ENCODE data around the gene ZNF624. TPM values are rescaled to one million over a fixed set of nuclear protein-coding genes. Genes with fewer than 3 reads are reported as not detected.

The ZNF624 gene
- total RNA-seq, 1 experiment from 2014 or later = 1.3 TPM

DNA sequence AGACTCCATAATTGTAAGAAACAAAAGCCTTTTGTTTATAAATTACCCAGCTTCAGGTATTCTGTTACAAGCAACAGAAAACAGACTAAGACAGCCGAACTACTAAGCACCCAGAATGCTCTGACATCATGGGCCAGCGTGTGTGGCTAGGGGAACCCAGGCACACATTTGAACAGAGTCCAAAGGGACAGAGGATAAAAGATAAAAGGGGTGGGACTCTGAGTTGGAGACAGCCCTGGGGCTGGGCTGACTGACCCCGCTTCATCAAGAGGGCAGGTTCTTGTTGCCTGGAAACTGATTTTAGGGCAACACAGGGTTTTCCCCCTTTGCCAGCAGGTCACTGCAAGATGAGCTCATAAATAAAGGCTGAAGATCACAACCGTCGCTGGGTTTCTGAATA lies 54.1 kb downstream of the ZNF624 start:
- Histone ChIP-seq H3K4me2 (ENCODE audit: insufficient read depth, insufficient read length, low read length) (no peak overlapping the region), H3K9ac (ENCODE audit: extremely low read depth, insufficient read length, low read length) (no peak overlapping the region), H3K14ac (ENCODE audit: insufficient read depth, low read length) (no peak overlapping the region), H4K5ac (ENCODE audit: insufficient read length, low read depth, low read length) (no peak overlapping the region), H3K9me3 (ENCODE audit: control insufficient read depth, low read depth, low read length) (no peaks in the 10 kb centered on the region), H4K91ac (ENCODE audit: insufficient read length, low read depth, low read length) (no peak overlapping the region), H3K27ac (ENCODE audit: insufficient read length, low read depth, low read length) (no peak overlapping the region), H2BK12ac (ENCODE audit: insufficient read length, low read depth, low read length) (no peak overlapping the region), H2AFZ (ENCODE audit: low read length) (no peak overlapping the region), H3K27me3 (ENCODE audit: insufficient read depth, low read length) (no peaks in the 10 kb centered on the region; the same call in 1 of the 2 replicates), H3K4ac (ENCODE audit: low read depth, low read length) (no peak overlapping the region), H4K8ac (replicated peaks; ENCODE audit: insufficient read length, low read depth, low read length) (no peak overlapping the region), H2BK20ac (ENCODE audit: low read depth, low read length, poor library complexity, severe bottlenecking) (no peak overlapping the region), H2AK5ac (ENCODE audit: insufficient read length, low read length) (no peak overlapping the region), H3K18ac (ENCODE audit: insufficient read length, low read depth, low read length) (no peak overlapping the region), H3K56ac (ENCODE audit: insufficient read length, low read depth, low read length) (no peak overlapping the region), H3K79me2 (ENCODE audit: insufficient read depth, low read length) (no peaks in the 10 kb centered on the region), H2BK15ac (ENCODE audit: low read depth, low read length) (no peak overlapping the region), H3K79me1 (ENCODE audit: insufficient read depth, low read depth, low read length, poor library complexity, severe bottlenecking) (no peaks in the 10 kb centered on the region), H4K20me1 (ENCODE audit: control insufficient read depth, insufficient read depth, insufficient read length) (no peaks in the 10 kb centered on the region), H2BK120ac (ENCODE audit: low read depth, low read length, poor library complexity, severe bottlenecking) (no peak overlapping the region), H2BK5ac (ENCODE audit: insufficient read length, low read length) (no peak overlapping the region), H3K23me2 (ENCODE audit: insufficient read length, low read depth, low read length, poor library complexity, severe bottlenecking) (no peaks in the 10 kb centered on the region), H3K23ac (ENCODE audit: insufficient read length, low read depth, low read length) (no peak overlapping the region), H3T11ph (ENCODE audit: low read length) (no peak overlapping the region), H3K4me1 (ENCODE audit: insufficient read depth, low read length) (no peaks in the 10 kb centered on the region)
- DNase-seq = no peak
- H3K36me3 Mint-ChIP-seq (ENCODE audit: insufficient read depth in 1 of 3, low read depth in 3 of 3) = no peaks in the 10 kb centered on the region; a peak in 1 of 7 replicates
- H3K27ac Mint-ChIP-seq = no peak overlapping the region
- peaks cover 4 to 7% of the 10 kb centered on the region in 2 experiments; a peak in 3 of 5 replicates for H3K9me3 Mint-ChIP-seq
- peaks cover 19% of the 10 kb centered on the region for H3K27me3 Mint-ChIP-seq (ENCODE audit: low read depth)
- H3K4me3 Mint-ChIP-seq = no peak overlapping the region
- no CpG with 5 or more reads among the region's 5 CpGs for WGBS (ENCODE audit: extremely low coverage, insufficient read length, low lambda C conversion rate)
- no peaks in the 10 kb centered on the region for H3K4me1 Mint-ChIP-seq
- TF ChIP-seq CTCF (conservative IDR thresholded peaks at IDR 0.05) = no peak
